ENCODE results near the gene PITPNB. TPM values are rescaled to one million over a fixed set of nuclear protein-coding genes. Genes with fewer than 3 reads are reported as not detected.

PITPNB gene
- total and polyA plus RNA-seq, 11 donors = 13.6 to 84.7 (median 46.7) TPM

GRCh38 chr22:27886843-27887151 lies 32.3 kb downstream of the PITPNB start:
- H3K36me3 ChIP-seq = peaks cover 0 to 77% (median 41%) of the 10 kb centered on the region in 9 donors
- intact Hi-C loops (cut with DNase I) = loop anchor here in 6 of 10 donors (1.0 to 10.0 kb wide), 9 partner anchors 30 to 1132 kb away; no protein-coding TSS in a partner anchor
- no peak for ATAC-seq
- no peaks in the 10 kb centered on the region for H3K27me3 ChIP-seq
- H3K4me3 ChIP-seq = no peak overlapping the region
- H3K9me3 ChIP-seq = no peaks in the 10 kb centered on the region
- no peak for TF ChIP-seq POLR2A (IDR thresholded peaks at IDR 0.05)
- TF ChIP-seq CTCF (IDR thresholded peaks at IDR 0.05) = no peak
- H3K4me1 ChIP-seq = peaks cover 6 to 57% (median 22%) of the 10 kb centered on the region in 12 donors
- H3K27ac ChIP-seq = peak overlapping the region in 9 of 12 donors; percentile 14 to 70 (median 51)
- DNase-seq = no peak

GRCh38 chr22:27885977-27886842 lies 32.8 kb downstream of the PITPNB start:
- DNase-seq = peak in 1 of 5 donors; percentile 40
- WGBS, 4 donors = 59 to 74% (median 67%) methylated on average over 3 of the region's 3 CpGs
- ATAC-seq = peak in 3 of 4 donors; percentile 23 to 68 (median 41)
- intact Hi-C loops (cut with DNase I) = loop anchor here in 6 of 10 donors (1.0 to 10.0 kb wide), 9 partner anchors 31 to 1131 kb away; no protein-coding TSS in a partner anchor
- H3K9me3 ChIP-seq = no peaks in the 10 kb centered on the region
- H3K4me3 ChIP-seq = no peak overlapping the region
- H3K27me3 ChIP-seq = no peaks in the 10 kb centered on the region
- H3K4me1 ChIP-seq = peaks cover 7 to 57% (median 28%) of the 10 kb centered on the region in 12 donors
- peak overlapping the region in 11 of 12 donors; percentile 14 to 70 (median 41) for H3K27ac ChIP-seq
- H3K36me3 ChIP-seq = peaks cover 0 to 71% (median 35%) of the 10 kb centered on the region in 9 donors
- no peak for TF ChIP-seq POLR2A (IDR thresholded peaks at IDR 0.05)
- peak; percentile 82 to 92 (median 88) for TF ChIP-seq CTCF (IDR thresholded peaks at IDR 0.05)

GRCh38 chr22:27883656-27884350 lies 35.3 kb downstream of the PITPNB start:
- intact Hi-C loops (cut with DNase I) = loop anchor here in 6 of 10 donors (2.0 to 10.0 kb wide), 7 partner anchors 33 to 1129 kb away; partner anchors contain the start of gene PITPNB (in 3 of the 6)
- peaks cover 0 to 47% (median 20%) of the 10 kb centered on the region in 9 donors for H3K36me3 ChIP-seq
- no peaks in the 10 kb centered on the region for H3K27me3 ChIP-seq
- peaks cover 7 to 70% (median 44%) of the 10 kb centered on the region in 12 donors for H3K4me1 ChIP-seq
- H3K9me3 ChIP-seq = no peaks in the 10 kb centered on the region
- H3K4me3 ChIP-seq = no peak overlapping the region
- ATAC-seq = peak in 1 of 4 donors; percentile 27
- TF ChIP-seq CTCF (IDR thresholded peaks at IDR 0.05) (no peak), POLR2A (IDR thresholded peaks at IDR 0.05) (no peak)
- H3K27ac ChIP-seq = peak overlapping the region in 1 of 12 donors; percentile 81
- no peak for DNase-seq
- 81 to 92% (median 85%) methylated on average over 5 of the region's 5 CpGs for WGBS, 4 donors
